Gastroesophageal sphincter (tissue), 4 donors: Measurements from ENCODE around the gene CTNNA1. TPM values are rescaled to one million over a fixed set of nuclear protein-coding genes. Genes with fewer than 3 reads are reported as not detected.

Experiments
- ATAC-seq: fragments of 150-250 bp; one replicate; pipeline ENCODE4 v1.9.1; 2016; ENCODE audit warnings: mild to moderate bottlenecking, moderate library complexity
- H3K27ac ChIP-seq, 4 donors: fragments of 200-600 bp; sonication (generic) in 3 of 4; 1 replicate in 3 of 4; 2 replicates in 1 of 4; pipeline ENCODE4 v1.5.1; 2016 to 2019
- H3K27me3 ChIP-seq: fragments of 200-600 bp; sonication (generic); one replicate; pipeline ENCODE4 v1.5.1; 2019
- H3K36me3 ChIP-seq, 2 donors: fragments of 200-600 bp; sonication (generic); one replicate each; pipeline ENCODE4 v1.5.1; 2019; ENCODE audit warnings: control low read depth in 1 of 2
- H3K4me1 ChIP-seq, 3 donors: fragments of 200-600 bp; sonication (generic); 1 replicate in 2 of 3; 2 replicates in 1 of 3; pipeline ENCODE4 v1.5.1; 2016 to 2019; ENCODE audit warnings: control low read depth in 2 of 3
- H3K4me3 ChIP-seq, 2 donors: fragments of 200-600 bp; sonication (generic); one replicate each; pipeline ENCODE4 v1.5.1; 2019; ENCODE audit warnings: mild to moderate bottlenecking in 1 of 2, moderate library complexity in 1 of 2
- H3K9me3 ChIP-seq, 3 donors: fragments of 200-600 bp; sonication (generic); one replicate each; pipeline ENCODE4 v1.5.1; 2017 to 2019; ENCODE audit warnings: control low read depth in 2 of 3
- EP300 ChIP-seq: sonication (generic); formaldehyde crosslinking; IDR thresholded peaks from one replicate; pipeline ENCODE4 v1.6.1; 2017; ENCODE audit warnings: antibody characterized with exemption, mild to moderate bottlenecking
- POLR2A ChIP-seq, 2 donors: fragments of 450-650 bp; IDR thresholded peaks; one replicate each; pipeline ENCODE4 v1.6.1; 2017; ENCODE audit warnings: antibody characterized with exemption in 2 of 2, mild to moderate bottlenecking in 2 of 2, moderate library complexity in 1 of 2
- POLR2AphosphoS5 ChIP-seq: sonication (generic); formaldehyde crosslinking; IDR thresholded peaks from one replicate; pipeline ENCODE4 v1.6.1; 2017; ENCODE audit warnings: antibody characterized with exemption
- WGBS, 2 donors: methylation state at CpG; one replicate each; pipeline ENCODE4 v1.1.5; 2018; ENCODE audit warnings: low coverage in 1 of 2; 5-methylcytosine and 5-hydroxymethylcytosine counted together
- total RNA-seq, 4 donors: library from RNA; depleted of rRNA; stranded (reverse); fragments of >200 nt; gene quantifications; one replicate each; pipeline ENCODE4 v1.1.0, GENCODE V29; 2016
- TF ChIP-seq, protein P1 (sequence below), 4 experiments: fragments of 200-600 bp in 2 of 4; fragments of 450-650 bp in 2 of 4; sonication (generic) in 1 of 4; IDR thresholded peaks; one replicate each; pipeline ENCODE4 v1.5.1; 2017 to 2019; ENCODE audit warnings: antibody characterized with exemption in 4 of 4, mild to moderate bottlenecking in 2 of 4, moderate library complexity in 2 of 4

Gene CTNNA1
- total RNA-seq, 4 donors from 2014 or later, result 289 to 425 (median 365) TPM

GRCh38 chr5:138910546-138911185 lies 157.4 kb downstream of the CTNNA1 start:
- Histone ChIP-seq H3K4me1 (no peaks in the 10 kb centered on the region), H3K4me3 (no peak overlapping the region), H3K27me3 (no peaks in the 10 kb centered on the region), H3K27ac (no peak overlapping the region), H3K36me3 (peaks cover 0 to 82% of the 10 kb centered on the region in 2 donors), H3K9me3 (no peaks in the 10 kb centered on the region)
- TF ChIP-seq EP300 (no peak), POLR2AphosphoS5 (no peak), POLR2A (IDR thresholded peaks at IDR 0.05) (no peak)
- TF ChIP-seq, protein P1, sequence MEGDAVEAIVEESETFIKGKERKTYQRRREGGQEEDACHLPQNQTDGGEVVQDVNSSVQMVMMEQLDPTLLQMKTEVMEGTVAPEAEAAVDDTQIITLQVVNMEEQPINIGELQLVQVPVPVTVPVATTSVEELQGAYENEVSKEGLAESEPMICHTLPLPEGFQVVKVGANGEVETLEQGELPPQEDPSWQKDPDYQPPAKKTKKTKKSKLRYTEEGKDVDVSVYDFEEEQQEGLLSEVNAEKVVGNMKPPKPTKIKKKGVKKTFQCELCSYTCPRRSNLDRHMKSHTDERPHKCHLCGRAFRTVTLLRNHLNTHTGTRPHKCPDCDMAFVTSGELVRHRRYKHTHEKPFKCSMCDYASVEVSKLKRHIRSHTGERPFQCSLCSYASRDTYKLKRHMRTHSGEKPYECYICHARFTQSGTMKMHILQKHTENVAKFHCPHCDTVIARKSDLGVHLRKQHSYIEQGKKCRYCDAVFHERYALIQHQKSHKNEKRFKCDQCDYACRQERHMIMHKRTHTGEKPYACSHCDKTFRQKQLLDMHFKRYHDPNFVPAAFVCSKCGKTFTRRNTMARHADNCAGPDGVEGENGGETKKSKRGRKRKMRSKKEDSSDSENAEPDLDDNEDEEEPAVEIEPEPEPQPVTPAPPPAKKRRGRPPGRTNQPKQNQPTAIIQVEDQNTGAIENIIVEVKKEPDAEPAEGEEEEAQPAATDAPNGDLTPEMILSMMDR (IDR thresholded peaks at IDR 0.05), result no peak
- no peak for ATAC-seq
- WGBS, 2 donors, result 81 to 88% methylated on average over 3 to 7 of the region's 7 CpGs

DNA sequence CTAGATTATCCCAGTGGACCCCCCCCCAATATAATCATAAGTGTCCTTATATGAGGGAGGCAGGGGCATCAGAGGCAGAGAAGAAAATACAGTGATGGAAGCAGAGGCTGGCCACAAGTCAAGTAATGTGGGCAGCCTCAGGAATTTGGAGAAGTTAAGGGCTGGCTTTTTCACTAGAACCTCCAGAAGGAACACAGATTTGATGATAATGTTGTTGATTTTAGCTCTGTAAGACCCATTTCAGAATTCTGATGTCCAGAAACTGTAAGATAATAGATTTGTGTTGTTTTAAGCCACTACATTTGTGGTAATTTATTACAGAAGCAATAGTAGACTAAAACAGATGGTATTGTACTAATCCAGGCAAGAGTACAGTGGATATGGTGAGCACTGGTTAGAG lies 158.2 kb downstream of the CTNNA1 start:
- Histone ChIP-seq H3K36me3 (peaks cover 0 to 76% of the 10 kb centered on the region in 2 donors), H3K4me1 (no peaks in the 10 kb centered on the region), H3K27ac (no peak overlapping the region), H3K4me3 (no peak overlapping the region), H3K27me3 (no peaks in the 10 kb centered on the region), H3K9me3 (no peaks in the 10 kb centered on the region)
- no peak for TF ChIP-seq EP300
- no peak for TF ChIP-seq POLR2A (IDR thresholded peaks at IDR 0.05)
- TF ChIP-seq, protein P1 (IDR thresholded peaks at IDR 0.05), result no peak
- no peak for TF ChIP-seq POLR2AphosphoS5
- ATAC-seq, result no peak

- TF ChIP-seq POLR2AphosphoS5 (no peak), EP300 (no peak), POLR2A (IDR thresholded peaks at IDR 0.05) (no peak)
- TF ChIP-seq, protein P1 (IDR thresholded peaks at IDR 0.05), result no peak
- ATAC-seq, result no peak
- Histone ChIP-seq H3K27me3 (no peaks in the 10 kb centered on the region), H3K36me3 (peaks cover 0 to 69% of the 10 kb centered on the region in 2 donors), H3K4me1 (no peaks in the 10 kb centered on the region), H3K9me3 (no peaks in the 10 kb centered on the region), H3K4me3 (no peak overlapping the region), H3K27ac (no peak overlapping the region)
- 84 to 92% methylated on average over 3 to 4 of the region's 4 CpGs for WGBS, 2 donors
Observed at GRCh38 chr5:138912093-138912492, 158.9 kb downstream of the CTNNA1 start.

GRCh38 chr5:138913773-138914172 lies 160.5 kb downstream of the CTNNA1 start:
- no peak for ATAC-seq
- TF ChIP-seq POLR2A (IDR thresholded peaks at IDR 0.05) (no peak), EP300 (no peak), POLR2AphosphoS5 (no peak)
- TF ChIP-seq, protein P1 (IDR thresholded peaks at IDR 0.05), result no peak
- no peaks in the 10 kb centered on the region for H3K9me3 ChIP-seq
- peaks cover 0 to 3% (median 0%) of the 10 kb centered on the region in 3 donors for H3K4me1 ChIP-seq
- H3K27ac ChIP-seq, result no peak overlapping the region
- H3K27me3 ChIP-seq, result no peaks in the 10 kb centered on the region
- 100% methylated on average over 1 to 3 of the region's 3 CpGs for WGBS, 2 donors
- no peak overlapping the region for H3K4me3 ChIP-seq
- H3K36me3 ChIP-seq, result peaks cover 0 to 69% of the 10 kb centered on the region in 2 donors

DNA sequence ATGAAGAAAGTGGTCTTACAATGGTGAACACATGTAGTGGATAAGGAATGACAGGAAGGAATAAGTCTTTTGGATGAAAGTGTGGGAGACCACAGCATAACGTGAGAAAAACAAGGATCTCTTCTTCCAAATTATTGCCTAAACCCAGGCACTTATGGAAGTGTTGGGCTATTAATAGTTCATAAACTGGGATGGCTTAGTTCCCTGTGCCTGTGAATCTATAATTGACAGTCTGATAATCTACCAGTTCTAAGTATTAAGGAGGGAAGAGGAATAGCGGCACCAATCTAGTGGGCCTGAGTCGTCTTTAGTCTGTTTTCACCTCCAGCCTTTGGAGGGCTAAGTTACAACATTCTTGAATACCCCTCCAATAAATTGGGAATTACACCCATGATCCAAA lies 161.1 kb downstream of the CTNNA1 start:
- WGBS, 2 donors, result 83 to 92% methylated on average over 3 of the region's 3 CpGs
- H3K36me3 ChIP-seq, result peaks cover 0 to 69% of the 10 kb centered on the region in 2 donors
- ATAC-seq, result no peak
- no peak overlapping the region for H3K4me3 ChIP-seq
- TF ChIP-seq, protein P1 (IDR thresholded peaks at IDR 0.05), result no peak
- TF ChIP-seq POLR2A (IDR thresholded peaks at IDR 0.05), result no peak
- no peak for TF ChIP-seq EP300
- no peak for TF ChIP-seq POLR2AphosphoS5
- H3K27me3 ChIP-seq, result no peaks in the 10 kb centered on the region
- no peak overlapping the region for H3K27ac ChIP-seq
- H3K9me3 ChIP-seq, result no peaks in the 10 kb centered on the region
- H3K4me1 ChIP-seq, result peaks cover 0 to 7% (median 0%) of the 10 kb centered on the region in 3 donors
